Activated CD8-positive, alpha-beta T cell treated with anti-CD3 and anti-CD28 coated beads for 36 hours (primary cell): ENCODE measurements around the gene HIPK3. TPM values are rescaled to one million over a fixed set of nuclear protein-coding genes. Genes with fewer than 3 reads are reported as not detected.

Source experiments
- ATAC-seq: fragments of 200-7000 bp; cut with Tn5 transposase; one replicate; pipeline ENCODE4 v1.10.0; 2021; ENCODE audit warnings: mild to moderate bottlenecking, moderate library complexity
- CTCF ChIA-PET: fragments of 350-600 bp; sonication (Branson Sonifier 250); formaldehyde crosslinking; loops from one replicate; lab custom pipeline; 2021; ENCODE audit warnings: antibody characterized with exemption; lab: Charles Lee
- POLR2A ChIA-PET: fragments of 350-600 bp; sonication (Branson Sonifier 250); formaldehyde crosslinking; loops from one replicate; lab custom pipeline; 2021; ENCODE audit warnings: antibody characterized with exemption; lab: Charles Lee
- DNase-seq: peaks from one replicate; pipeline ENCODE4 v3.0.0-alpha.2; 2020
- H3K27ac Mint-ChIP-seq: one replicate; pipeline ENCODE4 v1.8.0; 2021; ENCODE audit warnings: mild to moderate bottlenecking, mixed read lengths
- H3K27me3 Mint-ChIP-seq: one replicate; pipeline ENCODE4 v1.8.0; 2021; ENCODE audit warnings: mixed read lengths
- H3K36me3 Mint-ChIP-seq: one replicate; pipeline ENCODE4 v1.8.0; 2021; ENCODE audit warnings: low read depth, mixed read lengths
- H3K4me1 Mint-ChIP-seq: one replicate; pipeline ENCODE4 v1.8.0; 2021; ENCODE audit warnings: low read depth, mixed read lengths
- H3K4me3 Mint-ChIP-seq: one replicate; pipeline ENCODE4 v1.8.0; 2021; ENCODE audit warnings: mild to moderate bottlenecking, moderate library complexity, mixed read lengths
- H3K9me3 Mint-ChIP-seq: one replicate; pipeline ENCODE4 v1.8.0; 2021; ENCODE audit warnings: mixed read lengths
- CTCF ChIP-seq: fragments of 200-600 bp; IDR thresholded peaks from one replicate; pipeline ENCODE4 v1.8.0; 2022; ENCODE audit warnings: antibody characterized with exemption, mild to moderate bottlenecking
- intact Hi-C: fragments of 100-400 bp; cut with micrococcal nuclease; formaldehyde crosslinking; loops from one replicate; pipeline ENCODE4 v1.10.0; 2022
- total RNA-seq, 2 experiments: library from RNA; stranded (reverse); gene quantifications; one replicate each; pipeline ENCODE4 v1.2.3, GENCODE V29; 2021

The HIPK3 gene
- 10 to 100 TPM; 27.3 to 28.2 TPM for total RNA-seq

GRCh38 chr11:33257160-33257896, at the start of gene HIPK3:
Gene HIPK3, plus strand, starts transcription at chr11:33257381.
- TF ChIP-seq CTCF = no peak
- DNase-seq (peak; percentile 77), ATAC-seq (peak; percentile 81)
- H3K9me3 Mint-ChIP-seq = no peaks in the 10 kb centered on the region
- H3K27me3 Mint-ChIP-seq = no peaks in the 10 kb centered on the region
- H3K4me3 Mint-ChIP-seq = peak within 1 kb of the TSS; percentile 97
- CTCF ChIA-PET = no interaction called here
- POLR2A ChIA-PET = interaction anchor here (1.2 kb wide), 1 partner anchor 59 kb away, joined by 3 read pairs; no protein-coding TSS in a partner anchor
- peaks cover 35% of the 10 kb centered on the region for H3K4me1 Mint-ChIP-seq
- H3K27ac Mint-ChIP-seq = peak within 1 kb of the TSS; percentile 99
- intact Hi-C loops = loop anchor here (10.0 kb wide), 1 partner anchor 93 kb away; the partner anchor contains the start of gene CSTF3
- peaks cover 7% of the 10 kb centered on the region for H3K36me3 Mint-ChIP-seq

GRCh38 chr11:33207408-33207985, 49.7 kb upstream of the HIPK3 start:
- Mint-ChIP-seq H3K4me1 (no peaks in the 10 kb centered on the region), H3K4me3 (no peak overlapping the region), H3K27me3 (no peaks in the 10 kb centered on the region), H3K36me3 (no peaks in the 10 kb centered on the region), H3K27ac (no peak overlapping the region), H3K9me3 (no peaks in the 10 kb centered on the region)
- ChIA-PET CTCF (interaction anchor here (0.9 to 1.5 kb wide), 2 partner anchors 14 to 102 kb away, joined by 3 read pairs; no protein-coding TSS in a partner anchor), POLR2A (no interaction called here)
- TF ChIP-seq CTCF = no peak
- no peak for ATAC-seq
- DNase-seq = no peak
- intact Hi-C loops = no loop called here

- no peak overlapping the region for H3K4me3 Mint-ChIP-seq
- intact Hi-C loops = no loop called here
- ChIA-PET POLR2A (no interaction called here), CTCF (interaction anchor here (0.9 kb wide), 1 partner anchor 102 kb away, joined by 3 read pairs; no protein-coding TSS in a partner anchor)
- TF ChIP-seq CTCF = no peak
- DNase-seq (no peak), ATAC-seq (no peak)
- no peaks in the 10 kb centered on the region for H3K9me3 Mint-ChIP-seq
- no peaks in the 10 kb centered on the region for H3K27me3 Mint-ChIP-seq
- H3K36me3 Mint-ChIP-seq = no peaks in the 10 kb centered on the region
- H3K4me1 Mint-ChIP-seq = no peaks in the 10 kb centered on the region
- no peak overlapping the region for H3K27ac Mint-ChIP-seq
Measured at GRCh38 chr11:33208150-33208549, 49.0 kb upstream of the HIPK3 start.

GRCh38 chr11:33211153-33211552, 46.0 kb upstream of the HIPK3 start:
- intact Hi-C loops = no loop called here
- ChIA-PET CTCF (interaction anchor here (1.2 kb wide), 1 partner anchor 10 kb away, joined by 3 read pairs; no protein-coding TSS in a partner anchor), POLR2A (no interaction called here)
- no peaks in the 10 kb centered on the region for H3K27me3 Mint-ChIP-seq
- DNase-seq = no peak
- H3K4me1 Mint-ChIP-seq = no peaks in the 10 kb centered on the region
- no peak for ATAC-seq
- H3K9me3 Mint-ChIP-seq = no peaks in the 10 kb centered on the region
- H3K27ac Mint-ChIP-seq = no peak overlapping the region
- no peak overlapping the region for H3K4me3 Mint-ChIP-seq
- no peaks in the 10 kb centered on the region for H3K36me3 Mint-ChIP-seq
- TF ChIP-seq CTCF = no peak

- Mint-ChIP-seq H3K36me3 (no peaks in the 10 kb centered on the region), H3K4me1 (no peaks in the 10 kb centered on the region), H3K4me3 (no peak overlapping the region), H3K9me3 (no peaks in the 10 kb centered on the region), H3K27me3 (no peaks in the 10 kb centered on the region), H3K27ac (no peak overlapping the region)
- no peak for ATAC-seq
- CTCF ChIA-PET = no interaction called here
- no peak for TF ChIP-seq CTCF
- DNase-seq = no peak
- intact Hi-C loops = no loop called here
- POLR2A ChIA-PET = no interaction called here
Measured at GRCh38 chr11:33211580-33211979, 45.6 kb upstream of the HIPK3 start.
